GM12878 (cell line): ENCODE measurements around the gene CSTPP1.

Experiments
- CHD1 ChIP-seq: IDR thresholded peaks from 2 replicates; pipeline ENCODE4 v1.6.1; 2012; ENCODE audit warnings: low read depth, low read length, improper control_type of control experiment
- CHD2 ChIP-seq: IDR thresholded peaks from 2 replicates; pipeline ENCODE4 v1.6.1; 2011; ENCODE audit warnings: low read depth, low read length, improper control_type of control experiment, borderline replicate concordance
- CHD4 ChIP-seq: fragments of 200-600 bp; sonication (generic); IDR thresholded peaks from 2 replicates; pipeline ENCODE4 v1.6.1; 2016; ENCODE audit warnings: mild to moderate bottlenecking
- EZH2 ChIP-seq: IDR thresholded peaks from 2 replicates; pipeline ENCODE4 v1.6.1; 2012; ENCODE audit warnings: low read depth, mild to moderate bottlenecking, control low read depth, inconsistent platforms, low read length, borderline replicate concordance; ENCODE audit not compliant: control insufficient read depth
- HDAC6 ChIP-seq: fragments of 200-600 bp; sonication (generic); IDR thresholded peaks from one replicate; pipeline ENCODE4 v1.8.0; 2017; ENCODE audit warnings: antibody characterized with exemption; ENCODE audit not compliant: unreplicated experiment
- NFYB ChIP-seq: IDR thresholded peaks from 2 replicates; pipeline ENCODE4 v1.6.1; 2011; ENCODE audit warnings: low read depth, mild to moderate bottlenecking, low read length, improper control_type of control experiment, moderate library complexity; ENCODE audit not compliant: insufficient read depth
- NR2C2 ChIP-seq: IDR thresholded peaks from 2 replicates; pipeline ENCODE4 v1.6.1; 2011; ENCODE audit warnings: borderline replicate concordance, low read depth; ENCODE audit not compliant: control insufficient read depth, insufficient read length
- TARDBP ChIP-seq: IDR thresholded peaks from 2 replicates; pipeline ENCODE4 v1.6.1; 2016; ENCODE audit warnings: borderline replicate concordance
- TCF12 ChIP-seq: IDR thresholded peaks from 2 replicates; pipeline ENCODE4 v1.6.1; 2011; ENCODE audit warnings: low read depth, mild to moderate bottlenecking, low read length
- TF ChIP-seq, protein P1 (sequence below), 3 experiments: IDR thresholded peaks in 2 of 3; conservative IDR thresholded peaks in 1 of 3; 2 replicates each; pipeline ENCODE4 v1.5.1; 2011; ENCODE audit warnings: low read depth in 3 of 3, low read length in 3 of 3, mild to moderate bottlenecking in 3 of 3, control low read depth in 2 of 3, moderate library complexity in 2 of 3, inconsistent platforms in 1 of 3, mixed read lengths in 1 of 3; ENCODE audit not compliant: control insufficient read depth in 2 of 3, insufficient read depth in 1 of 3; ENCODE audit errors: extremely low read depth in 1 of 3
- TF ChIP-seq, protein P2 (sequence below): IDR thresholded peaks from 2 replicates; pipeline ENCODE4 v1.6.1; 2012; ENCODE audit warnings: mild to moderate bottlenecking, low read depth, low read length
- TF ChIP-seq, protein P3 (sequence below): IDR thresholded peaks from 2 replicates; pipeline ENCODE4 v1.6.1; 2012; ENCODE audit warnings: low read depth, low read length, improper control_type of control experiment
- TF ChIP-seq, protein P4 (sequence below): IDR thresholded peaks from 2 replicates; pipeline ENCODE4 v1.6.1; 2011; ENCODE audit warnings: mild to moderate bottlenecking, low read depth, low read length, moderate library complexity; ENCODE audit not compliant: insufficient replicate concordance

DNA sequence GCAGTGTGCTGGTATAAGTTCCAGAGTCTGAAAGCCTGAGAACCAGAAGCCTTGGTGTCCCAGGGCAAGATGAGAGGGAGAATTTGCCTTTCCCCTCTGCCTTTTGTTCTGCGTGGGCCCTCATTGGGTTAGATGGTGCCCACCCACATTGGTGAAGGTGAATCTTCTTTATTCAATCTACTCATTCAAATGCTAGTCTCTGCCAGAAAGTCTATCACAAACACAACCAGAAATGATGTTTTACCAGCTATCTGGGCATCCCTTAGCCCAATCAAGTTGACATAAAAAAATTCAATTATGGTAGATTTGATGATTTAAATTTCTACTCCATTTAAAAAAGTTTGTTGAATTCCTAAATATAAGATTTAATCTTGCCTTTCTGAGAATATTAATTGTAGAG is 22.2 kb downstream of the CSTPP1 start:
- TF ChIP-seq TARDBP: no peak
- TF ChIP-seq, protein P1, sequence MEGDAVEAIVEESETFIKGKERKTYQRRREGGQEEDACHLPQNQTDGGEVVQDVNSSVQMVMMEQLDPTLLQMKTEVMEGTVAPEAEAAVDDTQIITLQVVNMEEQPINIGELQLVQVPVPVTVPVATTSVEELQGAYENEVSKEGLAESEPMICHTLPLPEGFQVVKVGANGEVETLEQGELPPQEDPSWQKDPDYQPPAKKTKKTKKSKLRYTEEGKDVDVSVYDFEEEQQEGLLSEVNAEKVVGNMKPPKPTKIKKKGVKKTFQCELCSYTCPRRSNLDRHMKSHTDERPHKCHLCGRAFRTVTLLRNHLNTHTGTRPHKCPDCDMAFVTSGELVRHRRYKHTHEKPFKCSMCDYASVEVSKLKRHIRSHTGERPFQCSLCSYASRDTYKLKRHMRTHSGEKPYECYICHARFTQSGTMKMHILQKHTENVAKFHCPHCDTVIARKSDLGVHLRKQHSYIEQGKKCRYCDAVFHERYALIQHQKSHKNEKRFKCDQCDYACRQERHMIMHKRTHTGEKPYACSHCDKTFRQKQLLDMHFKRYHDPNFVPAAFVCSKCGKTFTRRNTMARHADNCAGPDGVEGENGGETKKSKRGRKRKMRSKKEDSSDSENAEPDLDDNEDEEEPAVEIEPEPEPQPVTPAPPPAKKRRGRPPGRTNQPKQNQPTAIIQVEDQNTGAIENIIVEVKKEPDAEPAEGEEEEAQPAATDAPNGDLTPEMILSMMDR (IDR thresholded peaks at IDR 0.05 in 2 of 3, conservative IDR thresholded peaks at IDR 0.05 in 1 of 3; ENCODE audit: control insufficient read depth in 2 of 3, extremely low read depth in 1 of 3, insufficient read depth in 1 of 3, low read depth in 3 of 3, low read length in 3 of 3): no peak
- TF ChIP-seq CHD2: no peak
- TF ChIP-seq, protein P2, sequence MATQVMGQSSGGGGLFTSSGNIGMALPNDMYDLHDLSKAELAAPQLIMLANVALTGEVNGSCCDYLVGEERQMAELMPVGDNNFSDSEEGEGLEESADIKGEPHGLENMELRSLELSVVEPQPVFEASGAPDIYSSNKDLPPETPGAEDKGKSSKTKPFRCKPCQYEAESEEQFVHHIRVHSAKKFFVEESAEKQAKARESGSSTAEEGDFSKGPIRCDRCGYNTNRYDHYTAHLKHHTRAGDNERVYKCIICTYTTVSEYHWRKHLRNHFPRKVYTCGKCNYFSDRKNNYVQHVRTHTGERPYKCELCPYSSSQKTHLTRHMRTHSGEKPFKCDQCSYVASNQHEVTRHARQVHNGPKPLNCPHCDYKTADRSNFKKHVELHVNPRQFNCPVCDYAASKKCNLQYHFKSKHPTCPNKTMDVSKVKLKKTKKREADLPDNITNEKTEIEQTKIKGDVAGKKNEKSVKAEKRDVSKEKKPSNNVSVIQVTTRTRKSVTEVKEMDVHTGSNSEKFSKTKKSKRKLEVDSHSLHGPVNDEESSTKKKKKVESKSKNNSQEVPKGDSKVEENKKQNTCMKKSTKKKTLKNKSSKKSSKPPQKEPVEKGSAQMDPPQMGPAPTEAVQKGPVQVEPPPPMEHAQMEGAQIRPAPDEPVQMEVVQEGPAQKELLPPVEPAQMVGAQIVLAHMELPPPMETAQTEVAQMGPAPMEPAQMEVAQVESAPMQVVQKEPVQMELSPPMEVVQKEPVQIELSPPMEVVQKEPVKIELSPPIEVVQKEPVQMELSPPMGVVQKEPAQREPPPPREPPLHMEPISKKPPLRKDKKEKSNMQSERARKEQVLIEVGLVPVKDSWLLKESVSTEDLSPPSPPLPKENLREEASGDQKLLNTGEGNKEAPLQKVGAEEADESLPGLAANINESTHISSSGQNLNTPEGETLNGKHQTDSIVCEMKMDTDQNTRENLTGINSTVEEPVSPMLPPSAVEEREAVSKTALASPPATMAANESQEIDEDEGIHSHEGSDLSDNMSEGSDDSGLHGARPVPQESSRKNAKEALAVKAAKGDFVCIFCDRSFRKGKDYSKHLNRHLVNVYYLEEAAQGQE: no peak
- TF ChIP-seq CHD4: no peak
- TF ChIP-seq, protein P3, sequence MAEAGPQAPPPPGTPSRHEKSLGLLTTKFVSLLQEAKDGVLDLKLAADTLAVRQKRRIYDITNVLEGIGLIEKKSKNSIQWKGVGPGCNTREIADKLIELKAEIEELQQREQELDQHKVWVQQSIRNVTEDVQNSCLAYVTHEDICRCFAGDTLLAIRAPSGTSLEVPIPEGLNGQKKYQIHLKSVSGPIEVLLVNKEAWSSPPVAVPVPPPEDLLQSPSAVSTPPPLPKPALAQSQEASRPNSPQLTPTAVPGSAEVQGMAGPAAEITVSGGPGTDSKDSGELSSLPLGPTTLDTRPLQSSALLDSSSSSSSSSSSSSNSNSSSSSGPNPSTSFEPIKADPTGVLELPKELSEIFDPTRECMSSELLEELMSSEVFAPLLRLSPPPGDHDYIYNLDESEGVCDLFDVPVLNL: no peak
- no peak for TF ChIP-seq NR2C2
- no peak for TF ChIP-seq TCF12
- no peak for TF ChIP-seq CHD1
- TF ChIP-seq, protein P4, sequence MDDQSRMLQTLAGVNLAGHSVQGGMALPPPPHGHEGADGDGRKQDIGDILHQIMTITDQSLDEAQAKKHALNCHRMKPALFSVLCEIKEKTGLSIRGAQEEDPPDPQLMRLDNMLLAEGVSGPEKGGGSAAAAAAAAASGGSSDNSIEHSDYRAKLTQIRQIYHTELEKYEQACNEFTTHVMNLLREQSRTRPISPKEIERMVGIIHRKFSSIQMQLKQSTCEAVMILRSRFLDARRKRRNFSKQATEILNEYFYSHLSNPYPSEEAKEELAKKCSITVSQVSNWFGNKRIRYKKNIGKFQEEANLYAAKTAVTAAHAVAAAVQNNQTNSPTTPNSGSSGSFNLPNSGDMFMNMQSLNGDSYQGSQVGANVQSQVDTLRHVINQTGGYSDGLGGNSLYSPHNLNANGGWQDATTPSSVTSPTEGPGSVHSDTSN: no peak
- TF ChIP-seq EZH2: no peak
- TF ChIP-seq HDAC6: no peak
- no peak for TF ChIP-seq NFYB
